Measurements from ENCODE around the gene ATP11C.
A peak's percentile ranks its signal among the peaks of the same experiment; 100 is the strongest.

The ATP11C gene

DNA sequence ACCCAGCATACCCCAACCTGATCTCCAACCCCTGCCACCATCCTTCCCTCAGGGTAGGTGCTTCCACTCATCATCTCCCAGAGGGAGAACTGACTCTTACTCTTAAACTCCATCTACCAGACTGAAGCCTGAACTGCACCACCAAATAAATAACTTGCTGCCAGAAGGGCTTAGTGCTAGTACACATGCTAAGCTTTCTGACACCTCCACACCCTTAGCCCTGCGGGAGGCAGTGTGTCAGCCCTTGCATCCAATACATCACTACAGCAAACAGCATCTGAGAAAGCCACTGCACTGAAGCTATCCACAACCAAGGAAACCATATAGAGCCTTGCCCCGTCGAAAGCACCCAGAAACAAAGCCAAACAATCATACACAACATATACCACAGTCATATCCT is 156.3 kb downstream of the ATP11C start:
- Mint-ChIP-seq H3K27ac (no peak overlapping the region), H3K4me3 (no peak overlapping the region), H3K9me3 (no peaks in the 10 kb centered on the region), H3K36me3 (ENCODE audit: low read depth) (peaks cover 81% of the 10 kb centered on the region), H3K4me1 (ENCODE audit: low read depth) (no peaks in the 10 kb centered on the region), H3K27me3 (peaks cover 17% of the 10 kb centered on the region)
- DNase-seq = no peak

DNA sequence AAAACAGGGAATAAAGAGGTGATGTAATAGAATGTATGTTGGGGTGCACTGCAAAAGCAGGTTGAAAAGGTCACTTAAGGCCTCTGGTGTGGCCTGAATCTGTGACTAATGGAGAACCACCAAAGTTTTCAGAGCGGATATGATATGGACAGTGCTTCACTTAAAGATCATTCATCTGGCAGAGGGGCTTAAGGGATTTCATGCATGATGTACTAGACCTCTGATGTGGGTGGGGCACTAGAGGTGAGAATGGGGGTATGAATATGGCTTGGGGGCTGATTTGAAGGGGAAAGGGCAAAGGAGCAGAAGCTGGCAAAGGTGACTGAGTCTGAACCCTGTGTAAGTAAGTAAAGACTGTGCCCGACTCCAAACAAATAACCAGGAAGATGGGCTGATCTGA is 162.5 kb downstream of the ATP11C start:
- Mint-ChIP-seq H3K27ac (no peak overlapping the region), H3K27me3 (no peaks in the 10 kb centered on the region), H3K4me1 (ENCODE audit: low read depth) (no peaks in the 10 kb centered on the region), H3K36me3 (ENCODE audit: low read depth) (peaks cover 53% of the 10 kb centered on the region), H3K4me3 (no peak overlapping the region), H3K9me3 (no peaks in the 10 kb centered on the region)
- DNase-seq = no peak

DNA sequence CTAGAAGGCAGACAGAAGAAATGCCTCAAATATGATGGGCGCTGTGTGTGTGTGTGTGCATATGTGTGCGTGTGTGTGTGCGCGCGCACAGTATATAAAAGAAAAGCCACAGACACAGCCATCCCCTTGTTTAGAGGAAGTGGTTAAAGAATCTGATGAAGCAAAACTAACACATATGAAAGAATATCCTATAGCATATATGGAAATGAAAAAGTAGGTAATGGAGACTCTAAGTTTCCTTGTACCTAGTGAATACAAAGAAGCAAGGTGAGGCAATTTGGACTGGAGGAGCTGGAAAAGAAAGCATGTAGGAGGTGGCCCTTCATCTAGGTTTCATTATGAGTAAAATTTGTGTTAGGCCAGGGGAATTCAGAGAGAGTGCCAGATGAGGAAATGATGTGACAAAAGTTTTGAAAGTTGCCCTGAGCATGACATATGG is 166.3 kb downstream of the ATP11C start:
- H3K27me3 Mint-ChIP-seq = no peaks in the 10 kb centered on the region
- no peaks in the 10 kb centered on the region for H3K4me1 Mint-ChIP-seq (ENCODE audit: low read depth)
- DNase-seq = no peak
- no peak overlapping the region for H3K4me3 Mint-ChIP-seq
- no peaks in the 10 kb centered on the region for H3K9me3 Mint-ChIP-seq
- H3K27ac Mint-ChIP-seq = no peak overlapping the region
- peaks cover 26% of the 10 kb centered on the region for H3K36me3 Mint-ChIP-seq (ENCODE audit: low read depth)

DNA sequence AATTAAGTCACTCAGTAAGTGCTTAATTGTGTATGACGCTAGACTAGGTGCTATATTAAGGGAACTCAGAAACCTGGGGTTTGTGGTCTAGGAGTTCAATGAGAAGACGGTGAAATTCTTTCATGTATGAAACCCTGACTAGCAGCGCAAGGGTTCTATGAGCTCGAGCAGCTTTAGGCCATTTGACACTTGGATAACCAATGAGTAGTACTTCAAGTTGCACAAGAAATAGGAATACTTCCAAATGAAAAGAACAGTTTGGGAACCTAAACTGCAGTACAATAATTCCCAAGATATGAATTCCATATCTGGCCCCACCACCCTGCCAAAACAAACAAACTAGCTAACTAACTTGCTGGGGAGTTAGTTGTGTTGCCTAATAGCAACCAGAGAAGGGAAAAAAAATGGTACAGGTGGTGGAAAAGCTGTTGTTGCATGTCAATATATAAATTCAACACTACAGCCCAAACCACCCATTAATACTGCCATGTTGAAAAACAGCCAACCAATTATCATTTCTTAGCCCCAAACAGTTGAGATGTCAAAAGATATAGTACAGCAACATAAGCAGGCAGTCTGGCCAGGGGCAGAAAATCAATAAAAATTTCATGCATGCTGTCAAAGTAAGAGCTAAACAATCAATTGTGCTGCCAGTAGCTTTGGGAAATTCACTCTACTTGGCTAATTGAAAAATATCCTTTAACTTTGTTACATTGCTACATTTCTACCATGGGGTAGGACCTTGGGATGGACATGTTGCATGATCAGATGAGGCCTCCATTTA is 170.3 kb downstream of the ATP11C start:
- peaks cover 33% of the 10 kb centered on the region for H3K36me3 Mint-ChIP-seq (ENCODE audit: low read depth)
- H3K9me3 Mint-ChIP-seq = no peaks in the 10 kb centered on the region
- H3K27ac Mint-ChIP-seq = no peak overlapping the region
- no peaks in the 10 kb centered on the region for H3K27me3 Mint-ChIP-seq
- no peak for DNase-seq
- H3K4me3 Mint-ChIP-seq = no peak overlapping the region
- no peaks in the 10 kb centered on the region for H3K4me1 Mint-ChIP-seq (ENCODE audit: low read depth)

DNA sequence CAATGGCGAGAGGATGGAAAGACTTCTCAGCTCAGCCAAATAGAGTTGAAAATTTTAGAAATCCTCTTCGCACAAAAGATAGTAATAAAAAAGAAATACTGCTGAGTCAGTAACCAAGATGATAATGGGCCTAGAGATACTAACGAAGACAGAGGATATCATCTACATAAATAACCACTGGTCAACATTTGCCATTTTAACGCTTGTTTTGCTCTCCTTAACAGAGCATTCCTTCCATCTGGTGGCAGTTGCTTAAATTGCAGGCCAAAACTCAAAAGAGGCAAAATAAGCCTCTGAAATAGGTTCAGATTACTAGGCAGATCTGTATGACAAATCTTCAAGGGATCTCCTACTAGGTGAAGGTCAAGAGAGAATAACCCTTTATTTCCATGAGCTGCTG is 173.2 kb downstream of the ATP11C start:
- H3K4me3 Mint-ChIP-seq = no peak overlapping the region
- H3K27me3 Mint-ChIP-seq = peaks cover 2% of the 10 kb centered on the region
- peaks cover 3% of the 10 kb centered on the region for H3K9me3 Mint-ChIP-seq
- no peak for DNase-seq
- H3K4me1 Mint-ChIP-seq (ENCODE audit: low read depth) = no peaks in the 10 kb centered on the region
- H3K27ac Mint-ChIP-seq = no peak overlapping the region
- H3K36me3 Mint-ChIP-seq (ENCODE audit: low read depth) = peaks cover 56% of the 10 kb centered on the region

DNA sequence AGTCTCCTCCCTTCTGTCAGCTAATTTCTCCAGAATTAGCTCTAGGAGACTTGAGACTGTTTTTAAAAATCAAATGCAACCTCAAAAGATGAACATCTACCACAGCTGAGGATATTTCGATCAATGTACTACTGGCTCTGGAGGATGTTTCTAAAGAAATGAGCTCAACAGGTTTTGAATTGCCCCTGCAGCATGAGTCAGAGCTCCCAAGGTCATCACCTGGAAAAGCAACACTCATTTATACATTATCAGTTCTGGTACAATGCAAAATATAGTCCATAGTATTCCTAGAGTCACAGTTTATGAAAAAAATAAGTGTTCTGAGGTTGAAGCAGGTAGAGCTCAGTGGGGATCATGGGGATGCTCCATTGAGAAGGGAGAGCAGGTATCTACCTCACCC is 174.0 kb downstream of the ATP11C start:
- Mint-ChIP-seq H3K9me3 (peaks cover 12% of the 10 kb centered on the region), H3K4me1 (ENCODE audit: low read depth) (no peaks in the 10 kb centered on the region), H3K36me3 (ENCODE audit: low read depth) (peaks cover 60% of the 10 kb centered on the region), H3K4me3 (no peak overlapping the region), H3K27me3 (peaks cover 9% of the 10 kb centered on the region), H3K27ac (no peak overlapping the region)
- no peak for DNase-seq

DNA sequence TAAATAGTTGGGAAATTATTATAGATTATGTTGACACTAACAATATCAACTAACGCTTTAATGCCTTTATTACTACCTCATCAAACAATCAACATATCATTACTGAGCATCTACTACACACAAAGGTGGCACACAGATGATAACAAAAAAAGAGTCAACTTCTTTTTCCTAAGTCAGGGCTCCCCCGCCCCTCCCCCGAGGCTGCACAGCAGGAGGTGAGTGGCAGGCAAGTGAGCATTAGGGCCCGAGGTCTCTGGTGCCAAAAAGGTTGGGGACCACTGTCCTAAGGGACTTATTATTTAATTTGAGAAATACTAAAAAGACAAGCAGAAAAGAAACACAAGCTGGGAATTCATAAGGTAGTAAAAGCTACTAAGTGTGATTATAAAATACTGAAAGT is 174.6 kb downstream of the ATP11C start:
- Mint-ChIP-seq H3K27ac (no peak overlapping the region), H3K27me3 (peaks cover 9% of the 10 kb centered on the region), H3K9me3 (peaks cover 14% of the 10 kb centered on the region), H3K4me1 (ENCODE audit: low read depth) (no peaks in the 10 kb centered on the region), H3K4me3 (no peak overlapping the region), H3K36me3 (ENCODE audit: low read depth) (peaks cover 63% of the 10 kb centered on the region)
- DNase-seq = no peak

DNA sequence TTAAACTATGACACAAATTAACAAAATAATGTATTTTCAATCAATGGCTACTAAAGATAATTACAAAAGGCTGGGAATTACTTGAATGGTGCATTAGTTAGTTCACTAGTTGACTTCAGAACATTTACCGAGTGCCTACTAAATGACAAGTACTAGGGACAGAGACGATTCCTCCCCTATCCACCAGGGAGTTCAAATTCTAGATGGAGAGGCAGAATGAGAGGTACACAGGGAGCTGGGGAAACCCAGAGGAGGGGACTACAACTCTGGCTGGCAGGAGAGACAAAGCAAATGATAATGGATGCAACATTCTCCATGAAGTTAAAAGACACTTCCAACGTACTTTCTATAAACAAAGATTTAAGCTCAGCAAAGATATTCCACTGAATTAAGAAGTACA is 181.8 kb downstream of the ATP11C start:
- peaks cover 14% of the 10 kb centered on the region for H3K9me3 Mint-ChIP-seq
- H3K27ac Mint-ChIP-seq = no peak overlapping the region
- H3K36me3 Mint-ChIP-seq (ENCODE audit: low read depth) = peaks cover 64% of the 10 kb centered on the region
- no peak for DNase-seq
- H3K4me1 Mint-ChIP-seq (ENCODE audit: low read depth) = no peaks in the 10 kb centered on the region
- H3K4me3 Mint-ChIP-seq = no peak overlapping the region
- peaks cover 14% of the 10 kb centered on the region for H3K27me3 Mint-ChIP-seq

DNA sequence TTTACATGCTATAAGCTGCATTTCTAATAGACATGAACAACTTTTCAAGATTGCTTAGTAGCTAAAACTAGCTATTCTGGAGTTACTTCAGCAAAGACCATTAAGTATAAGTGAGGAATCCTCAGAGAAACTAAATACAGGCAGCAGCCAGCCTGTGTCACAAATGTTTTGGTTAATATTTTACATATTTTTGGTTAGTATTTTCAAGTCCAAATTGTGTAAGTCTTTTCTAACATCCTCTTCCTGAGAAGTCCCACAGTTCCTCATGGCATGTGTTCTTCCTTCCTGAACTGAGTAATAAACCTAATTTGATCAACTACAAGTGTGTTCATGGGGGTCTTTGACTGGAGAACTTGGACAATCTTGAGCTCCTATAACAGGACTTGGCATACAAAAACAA is 182.5 kb downstream of the ATP11C start:
- H3K36me3 Mint-ChIP-seq (ENCODE audit: low read depth) = peaks cover 63% of the 10 kb centered on the region
- H3K27me3 Mint-ChIP-seq = peaks cover 14% of the 10 kb centered on the region
- H3K27ac Mint-ChIP-seq = no peak overlapping the region
- no peak overlapping the region for H3K4me3 Mint-ChIP-seq
- H3K4me1 Mint-ChIP-seq (ENCODE audit: low read depth) = no peaks in the 10 kb centered on the region
- no peak for DNase-seq
- H3K9me3 Mint-ChIP-seq = peaks cover 14% of the 10 kb centered on the region

DNA sequence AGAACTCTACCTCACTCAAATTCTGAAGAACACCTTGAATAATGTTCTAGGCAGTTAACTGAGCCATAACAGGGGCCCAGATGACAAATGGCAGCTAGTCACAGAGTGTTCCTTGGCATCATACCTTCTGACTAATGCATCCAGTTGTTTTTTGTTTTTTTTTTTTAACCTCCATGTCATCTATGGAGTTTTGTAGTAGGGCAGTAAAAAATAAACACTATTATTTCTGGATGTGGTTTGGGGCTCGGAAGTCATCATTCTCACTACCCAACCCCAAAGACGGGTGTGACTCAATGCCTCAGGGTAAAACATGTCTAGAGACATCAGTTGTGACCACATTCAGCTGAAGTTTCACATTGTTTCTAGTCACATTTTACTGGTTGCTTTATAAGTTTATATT is 193.7 kb downstream of the ATP11C start:
- no peak for DNase-seq
- no peaks in the 10 kb centered on the region for H3K9me3 Mint-ChIP-seq
- H3K4me3 Mint-ChIP-seq = no peak overlapping the region
- peak overlapping the region; percentile 34 for H3K27ac Mint-ChIP-seq
- peaks cover 17% of the 10 kb centered on the region for H3K4me1 Mint-ChIP-seq (ENCODE audit: low read depth)
- peaks cover 57% of the 10 kb centered on the region for H3K36me3 Mint-ChIP-seq (ENCODE audit: low read depth)
- peaks cover 5% of the 10 kb centered on the region for H3K27me3 Mint-ChIP-seq

DNA sequence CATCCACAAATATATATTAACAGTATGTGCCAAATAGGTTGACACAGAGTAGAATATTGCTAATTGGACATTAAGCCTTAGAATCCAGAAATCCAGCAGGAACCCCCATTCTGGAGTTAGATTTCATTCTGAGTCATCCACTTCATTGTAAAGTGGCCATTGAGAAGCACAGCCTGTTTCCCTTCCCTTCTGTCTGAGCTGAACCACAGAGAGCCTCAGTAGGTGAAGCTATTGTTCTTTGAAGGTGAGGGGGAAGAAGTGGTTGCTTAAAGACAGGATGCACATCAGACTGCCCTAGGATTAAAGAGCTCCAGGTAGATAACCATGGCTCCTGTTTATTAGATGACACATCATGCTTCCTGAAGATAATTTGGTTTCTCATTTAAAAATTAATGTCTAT is 194.3 kb downstream of the ATP11C start:
- no peak overlapping the region for H3K4me3 Mint-ChIP-seq
- peaks cover 54% of the 10 kb centered on the region for H3K36me3 Mint-ChIP-seq (ENCODE audit: low read depth)
- peaks cover 17% of the 10 kb centered on the region for H3K4me1 Mint-ChIP-seq (ENCODE audit: low read depth)
- no peaks in the 10 kb centered on the region for H3K9me3 Mint-ChIP-seq
- no peak for DNase-seq
- peak overlapping the region; percentile 34 for H3K27ac Mint-ChIP-seq
- H3K27me3 Mint-ChIP-seq = peaks cover 5% of the 10 kb centered on the region

DNA sequence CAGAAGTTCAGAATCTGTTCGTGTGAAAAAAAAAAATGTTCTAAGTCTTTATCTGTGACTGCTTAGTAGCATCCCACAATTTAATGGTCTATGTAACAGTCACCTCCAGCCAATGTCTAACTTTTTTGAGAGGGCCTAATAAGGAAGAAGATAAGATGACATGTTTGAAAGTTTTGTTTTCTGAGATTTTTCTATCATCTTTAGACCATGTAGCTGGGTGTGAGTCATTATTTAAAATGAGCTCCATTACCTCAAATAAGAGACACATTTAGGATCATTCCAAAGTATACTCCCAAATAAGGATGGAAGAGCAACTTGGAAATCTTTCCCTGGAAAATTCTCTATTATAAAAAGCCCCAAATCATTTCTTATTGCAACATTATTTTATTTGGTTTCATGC is 196.7 kb downstream of the ATP11C start:
- Mint-ChIP-seq H3K4me3 (no peak overlapping the region), H3K36me3 (ENCODE audit: low read depth) (peaks cover 60% of the 10 kb centered on the region), H3K9me3 (no peaks in the 10 kb centered on the region), H3K27ac (no peak overlapping the region), H3K4me1 (ENCODE audit: low read depth) (peaks cover 17% of the 10 kb centered on the region), H3K27me3 (peaks cover under 1% of the 10 kb centered on the region)
- DNase-seq = no peak

DNA sequence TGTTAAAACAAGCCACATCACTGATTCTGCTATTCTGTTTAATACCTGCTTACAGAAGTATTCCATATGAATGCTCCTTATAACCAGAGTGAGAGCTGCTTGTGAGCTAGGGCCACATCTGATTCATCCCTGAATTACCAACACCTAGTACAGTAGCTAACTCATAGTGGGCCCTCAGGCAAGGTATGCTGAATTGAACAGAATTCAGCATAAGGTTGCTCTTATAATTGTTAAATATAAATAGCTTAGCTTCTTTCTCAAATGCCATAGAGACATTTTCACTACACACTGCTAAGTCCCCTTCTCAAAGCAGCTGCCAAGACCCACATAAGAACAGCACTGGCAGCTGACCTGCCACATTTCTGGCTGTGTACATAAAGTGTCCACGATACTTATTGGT is 197.9 kb downstream of the ATP11C start:
- H3K4me1 Mint-ChIP-seq (ENCODE audit: low read depth) = peaks cover 11% of the 10 kb centered on the region
- no peak overlapping the region for H3K4me3 Mint-ChIP-seq
- no peaks in the 10 kb centered on the region for H3K9me3 Mint-ChIP-seq
- H3K27ac Mint-ChIP-seq = no peak overlapping the region
- H3K36me3 Mint-ChIP-seq (ENCODE audit: low read depth) = peaks cover 60% of the 10 kb centered on the region
- no peak for DNase-seq
- H3K27me3 Mint-ChIP-seq = no peaks in the 10 kb centered on the region

DNA sequence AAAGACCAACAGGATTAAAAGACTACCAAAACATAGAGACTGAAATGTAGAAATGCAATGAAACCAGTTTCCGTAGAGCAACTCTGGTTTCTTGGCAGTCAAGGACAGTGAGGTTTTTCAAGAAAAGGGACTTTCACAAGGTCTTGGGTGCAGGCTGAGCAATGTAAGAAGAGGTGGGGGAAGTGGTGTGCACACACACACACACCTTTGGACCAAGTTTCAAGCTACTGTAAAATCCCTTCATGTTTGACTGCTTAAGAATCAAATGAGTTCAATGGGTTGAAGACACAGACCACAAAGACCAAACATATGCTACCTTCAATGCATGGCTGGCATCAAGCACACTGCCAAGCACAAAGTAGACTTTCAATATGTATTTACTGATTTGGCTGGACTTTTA is 207.1 kb downstream of the ATP11C start:
- Mint-ChIP-seq H3K27ac (no peak overlapping the region), H3K4me1 (ENCODE audit: low read depth) (peaks cover 3% of the 10 kb centered on the region), H3K27me3 (peaks cover 5% of the 10 kb centered on the region), H3K4me3 (no peak overlapping the region), H3K9me3 (no peaks in the 10 kb centered on the region), H3K36me3 (ENCODE audit: low read depth) (peaks cover 22% of the 10 kb centered on the region)
- no peak for DNase-seq

DNA sequence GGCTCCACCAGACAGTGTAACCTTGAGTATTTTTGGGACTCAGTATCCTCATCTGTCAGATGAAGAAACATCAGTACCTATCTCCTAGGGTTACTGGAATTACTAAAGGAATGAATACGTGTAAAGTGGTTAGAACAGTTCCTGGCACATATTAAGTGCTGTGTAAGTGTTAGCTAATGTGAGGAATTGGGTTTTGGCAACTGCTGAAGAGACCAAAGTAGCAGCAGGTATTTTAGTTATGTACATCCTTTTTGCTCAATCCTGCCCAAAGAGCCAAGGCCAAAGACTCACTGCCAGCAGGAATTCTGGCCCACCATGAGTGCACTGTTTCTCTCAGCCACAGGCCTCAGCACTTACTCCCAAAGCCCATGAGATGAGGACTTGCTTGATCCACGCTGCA is 208.2 kb downstream of the ATP11C start:
- Mint-ChIP-seq H3K9me3 (no peaks in the 10 kb centered on the region), H3K27ac (no peak overlapping the region), H3K4me3 (no peak overlapping the region), H3K4me1 (ENCODE audit: low read depth) (peaks cover 3% of the 10 kb centered on the region), H3K36me3 (ENCODE audit: low read depth) (peaks cover 16% of the 10 kb centered on the region), H3K27me3 (peaks cover 5% of the 10 kb centered on the region)
- DNase-seq = no peak

DNA sequence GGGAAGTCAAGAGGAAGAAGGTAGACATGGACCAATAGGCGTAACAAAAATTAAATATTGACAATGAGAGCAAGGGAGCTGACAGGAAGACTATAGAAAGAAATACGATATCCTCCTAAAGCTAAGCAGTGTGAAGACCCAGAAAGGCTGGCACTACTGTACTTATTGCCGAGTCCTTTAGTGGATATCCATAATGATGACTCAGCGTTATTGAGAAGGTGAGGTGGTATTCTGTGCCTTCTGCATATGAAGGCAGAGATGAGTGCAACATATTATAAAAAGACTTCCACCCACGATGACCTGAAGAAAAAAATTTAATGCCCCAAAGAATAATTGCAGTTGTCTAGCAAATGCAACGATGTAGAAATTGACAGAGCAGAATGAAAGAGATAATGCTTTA is 211.9 kb downstream of the ATP11C start:
- Mint-ChIP-seq H3K9me3 (no peaks in the 10 kb centered on the region), H3K27me3 (peaks cover 2% of the 10 kb centered on the region), H3K36me3 (ENCODE audit: low read depth) (no peaks in the 10 kb centered on the region), H3K4me3 (no peak overlapping the region), H3K4me1 (ENCODE audit: low read depth) (peaks cover 3% of the 10 kb centered on the region), H3K27ac (no peak overlapping the region)
- no peak for DNase-seq

Measured in activated T-cell treated with anti-CD3 and anti-CD28 coated beads, Interleukin-2, amount 50 U/mL, for 24 hours (primary cell).